ENCODE measurements around the gene ABCC6. TPM values are rescaled to one million over a fixed set of nuclear protein-coding genes. Genes with fewer than 3 reads are reported as not detected.

Gene ABCC6
- total and polyA plus RNA-seq, 2 of the 13 experiments (the other 11 are each of a cell fraction or from before 2014, with no cell fraction given): 82.4 to 105 TPM

GRCh38 chr16:16150117-16150877, 73.0 kb downstream of the ABCC6 start (continued):
- no peak for TF ChIP-seq ZNF776 (CRISPR knock-in tag; IDR thresholded peaks at IDR 0.05)
- TF ChIP-seq DNMT3B (CRISPR knock-in tag; conservative IDR thresholded peaks at IDR 0.05): no peak
- TF ChIP-seq SOX6 (IDR thresholded peaks at IDR 0.05): no peak
- TF ChIP-seq SOX6 (CRISPR knock-in tag; IDR thresholded peaks at IDR 0.05): no peak
- no peak; the same call in 1 of the 2 replicates for TF ChIP-seq PATZ1 (CRISPR knock-in tag; IDR thresholded peaks at IDR 0.05)
- TF ChIP-seq JUN (CRISPR knock-in tag; IDR thresholded peaks at IDR 0.05): no peak
- TF ChIP-seq JUND (CRISPR knock-in tag; IDR thresholded peaks at IDR 0.05): no peak
- TF ChIP-seq, protein P1, sequence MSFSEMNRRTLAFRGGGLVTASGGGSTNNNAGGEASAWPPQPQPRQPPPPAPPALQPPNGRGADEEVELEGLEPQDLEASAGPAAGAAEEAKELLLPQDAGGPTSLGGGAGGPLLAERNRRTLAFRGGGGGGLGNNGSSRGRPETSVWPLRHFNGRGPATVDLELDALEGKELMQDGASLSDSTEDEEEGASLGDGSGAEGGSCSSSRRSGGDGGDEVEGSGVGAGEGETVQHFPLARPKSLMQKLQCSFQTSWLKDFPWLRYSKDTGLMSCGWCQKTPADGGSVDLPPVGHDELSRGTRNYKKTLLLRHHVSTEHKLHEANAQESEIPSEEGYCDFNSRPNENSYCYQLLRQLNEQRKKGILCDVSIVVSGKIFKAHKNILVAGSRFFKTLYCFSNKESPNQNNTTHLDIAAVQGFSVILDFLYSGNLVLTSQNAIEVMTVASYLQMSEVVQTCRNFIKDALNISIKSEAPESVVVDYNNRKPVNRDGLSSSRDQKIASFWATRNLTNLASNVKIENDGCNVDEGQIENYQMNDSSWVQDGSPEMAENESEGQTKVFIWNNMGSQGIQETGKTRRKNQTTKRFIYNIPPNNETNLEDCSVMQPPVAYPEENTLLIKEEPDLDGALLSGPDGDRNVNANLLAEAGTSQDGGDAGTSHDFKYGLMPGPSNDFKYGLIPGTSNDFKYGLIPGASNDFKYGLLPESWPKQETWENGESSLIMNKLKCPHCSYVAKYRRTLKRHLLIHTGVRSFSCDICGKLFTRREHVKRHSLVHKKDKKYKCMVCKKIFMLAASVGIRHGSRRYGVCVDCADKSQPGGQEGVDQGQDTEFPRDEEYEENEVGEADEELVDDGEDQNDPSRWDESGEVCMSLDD (CRISPR knock-in tag; IDR thresholded peaks at IDR 0.05; ENCODE audit: borderline replicate concordance): no peak
- TF ChIP-seq ZNF83 (CRISPR knock-in tag; IDR thresholded peaks at IDR 0.05; ENCODE audit: borderline replicate concordance): no peak
- TF ChIP-seq ZBTB46 (CRISPR knock-in tag; IDR thresholded peaks at IDR 0.05; ENCODE audit: borderline replicate concordance): no peak
- no peak for TF ChIP-seq IKZF1 (IDR thresholded peaks at IDR 0.05)
- TF ChIP-seq, protein P2, sequence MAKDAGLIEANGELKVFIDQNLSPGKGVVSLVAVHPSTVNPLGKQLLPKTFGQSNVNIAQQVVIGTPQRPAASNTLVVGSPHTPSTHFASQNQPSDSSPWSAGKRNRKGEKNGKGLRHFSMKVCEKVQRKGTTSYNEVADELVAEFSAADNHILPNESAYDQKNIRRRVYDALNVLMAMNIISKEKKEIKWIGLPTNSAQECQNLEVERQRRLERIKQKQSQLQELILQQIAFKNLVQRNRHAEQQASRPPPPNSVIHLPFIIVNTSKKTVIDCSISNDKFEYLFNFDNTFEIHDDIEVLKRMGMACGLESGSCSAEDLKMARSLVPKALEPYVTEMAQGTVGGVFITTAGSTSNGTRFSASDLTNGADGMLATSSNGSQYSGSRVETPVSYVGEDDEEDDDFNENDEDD (CRISPR knock-in tag; IDR thresholded peaks at IDR 0.05; ENCODE audit: borderline replicate concordance): no peak
- no peak for TF ChIP-seq FIP1L1 (IDR thresholded peaks at IDR 0.05; ENCODE audit: borderline replicate concordance, insufficient read depth, low read depth, low read length)
- TF ChIP-seq ZKSCAN8 (CRISPR knock-in tag; IDR thresholded peaks at IDR 0.05; ENCODE audit: borderline replicate concordance): no peak
- TF ChIP-seq HNRNPLL (IDR thresholded peaks at IDR 0.05; ENCODE audit: low read depth, low read length, poor library complexity, severe bottlenecking): peak; percentile 33
- TF ChIP-seq SIX1 (CRISPR knock-in tag; IDR thresholded peaks at IDR 0.05; ENCODE audit: borderline replicate concordance): no peak
- TF ChIP-seq, protein P3, sequence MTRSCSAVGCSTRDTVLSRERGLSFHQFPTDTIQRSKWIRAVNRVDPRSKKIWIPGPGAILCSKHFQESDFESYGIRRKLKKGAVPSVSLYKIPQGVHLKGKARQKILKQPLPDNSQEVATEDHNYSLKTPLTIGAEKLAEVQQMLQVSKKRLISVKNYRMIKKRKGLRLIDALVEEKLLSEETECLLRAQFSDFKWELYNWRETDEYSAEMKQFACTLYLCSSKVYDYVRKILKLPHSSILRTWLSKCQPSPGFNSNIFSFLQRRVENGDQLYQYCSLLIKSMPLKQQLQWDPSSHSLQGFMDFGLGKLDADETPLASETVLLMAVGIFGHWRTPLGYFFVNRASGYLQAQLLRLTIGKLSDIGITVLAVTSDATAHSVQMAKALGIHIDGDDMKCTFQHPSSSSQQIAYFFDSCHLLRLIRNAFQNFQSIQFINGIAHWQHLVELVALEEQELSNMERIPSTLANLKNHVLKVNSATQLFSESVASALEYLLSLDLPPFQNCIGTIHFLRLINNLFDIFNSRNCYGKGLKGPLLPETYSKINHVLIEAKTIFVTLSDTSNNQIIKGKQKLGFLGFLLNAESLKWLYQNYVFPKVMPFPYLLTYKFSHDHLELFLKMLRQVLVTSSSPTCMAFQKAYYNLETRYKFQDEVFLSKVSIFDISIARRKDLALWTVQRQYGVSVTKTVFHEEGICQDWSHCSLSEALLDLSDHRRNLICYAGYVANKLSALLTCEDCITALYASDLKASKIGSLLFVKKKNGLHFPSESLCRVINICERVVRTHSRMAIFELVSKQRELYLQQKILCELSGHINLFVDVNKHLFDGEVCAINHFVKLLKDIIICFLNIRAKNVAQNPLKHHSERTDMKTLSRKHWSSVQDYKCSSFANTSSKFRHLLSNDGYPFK (CRISPR knock-in tag; IDR thresholded peaks at IDR 0.05; ENCODE audit: borderline replicate concordance): peak; percentile 80
- TF ChIP-seq MEIS2 (CRISPR knock-in tag; IDR thresholded peaks at IDR 0.05): no peak; the same call in 1 of the 2 replicates

Data from HepG2 (cell line).